ENCODE measurements around the gene SHB. TPM values are rescaled to one million over a fixed set of nuclear protein-coding genes. Genes with fewer than 3 reads are reported as not detected.

The SHB gene
- total RNA-seq, 4 donors from 2014 or later = 17.7 to 31.4 (median 24.2) TPM

DNA sequence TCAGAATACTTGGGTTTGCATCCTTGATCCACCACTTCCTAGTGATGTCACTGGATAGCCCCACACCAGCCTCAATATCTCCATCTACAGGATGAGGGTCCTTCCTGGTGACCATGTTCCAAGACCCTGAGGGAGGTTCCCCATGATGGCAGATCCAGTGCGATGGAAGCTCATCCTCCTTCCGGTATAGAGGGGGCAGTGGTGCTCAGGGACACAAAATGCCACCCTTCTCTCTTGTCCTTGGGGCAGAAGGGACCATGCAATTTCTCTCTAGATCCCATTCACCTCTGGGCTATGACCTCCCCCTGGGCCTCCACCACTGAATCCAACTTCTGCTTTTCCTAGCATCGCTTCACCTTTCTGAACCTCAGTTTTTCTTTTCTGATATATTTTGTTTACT is 159.7 kb downstream of the SHB start:
- Histone ChIP-seq H3K27me3 (no peaks in the 10 kb centered on the region), H3K4me3 (no peak overlapping the region), H3K4me1 (peaks cover 0 to 22% (median 8%) of the 10 kb centered on the region in 3 donors), H3K36me3 (no peaks in the 10 kb centered on the region), H3K27ac (no peak overlapping the region), H3K9me3 (no peaks in the 10 kb centered on the region)
- no peak for DNase-seq
- intact Hi-C loops (cut with DNase I) = loop anchor here (10.0 kb wide), 1 partner anchor 315 kb away; the partner anchor contains the start of gene TOMM5
- 89 to 90% methylated on average over 3 of the region's 3 CpGs for WGBS, 2 donors
- TF ChIP-seq, protein P1, sequence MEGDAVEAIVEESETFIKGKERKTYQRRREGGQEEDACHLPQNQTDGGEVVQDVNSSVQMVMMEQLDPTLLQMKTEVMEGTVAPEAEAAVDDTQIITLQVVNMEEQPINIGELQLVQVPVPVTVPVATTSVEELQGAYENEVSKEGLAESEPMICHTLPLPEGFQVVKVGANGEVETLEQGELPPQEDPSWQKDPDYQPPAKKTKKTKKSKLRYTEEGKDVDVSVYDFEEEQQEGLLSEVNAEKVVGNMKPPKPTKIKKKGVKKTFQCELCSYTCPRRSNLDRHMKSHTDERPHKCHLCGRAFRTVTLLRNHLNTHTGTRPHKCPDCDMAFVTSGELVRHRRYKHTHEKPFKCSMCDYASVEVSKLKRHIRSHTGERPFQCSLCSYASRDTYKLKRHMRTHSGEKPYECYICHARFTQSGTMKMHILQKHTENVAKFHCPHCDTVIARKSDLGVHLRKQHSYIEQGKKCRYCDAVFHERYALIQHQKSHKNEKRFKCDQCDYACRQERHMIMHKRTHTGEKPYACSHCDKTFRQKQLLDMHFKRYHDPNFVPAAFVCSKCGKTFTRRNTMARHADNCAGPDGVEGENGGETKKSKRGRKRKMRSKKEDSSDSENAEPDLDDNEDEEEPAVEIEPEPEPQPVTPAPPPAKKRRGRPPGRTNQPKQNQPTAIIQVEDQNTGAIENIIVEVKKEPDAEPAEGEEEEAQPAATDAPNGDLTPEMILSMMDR (IDR thresholded peaks at IDR 0.05) = no peak
- no peak for TF ChIP-seq POLR2A (IDR thresholded peaks at IDR 0.05)

DNA sequence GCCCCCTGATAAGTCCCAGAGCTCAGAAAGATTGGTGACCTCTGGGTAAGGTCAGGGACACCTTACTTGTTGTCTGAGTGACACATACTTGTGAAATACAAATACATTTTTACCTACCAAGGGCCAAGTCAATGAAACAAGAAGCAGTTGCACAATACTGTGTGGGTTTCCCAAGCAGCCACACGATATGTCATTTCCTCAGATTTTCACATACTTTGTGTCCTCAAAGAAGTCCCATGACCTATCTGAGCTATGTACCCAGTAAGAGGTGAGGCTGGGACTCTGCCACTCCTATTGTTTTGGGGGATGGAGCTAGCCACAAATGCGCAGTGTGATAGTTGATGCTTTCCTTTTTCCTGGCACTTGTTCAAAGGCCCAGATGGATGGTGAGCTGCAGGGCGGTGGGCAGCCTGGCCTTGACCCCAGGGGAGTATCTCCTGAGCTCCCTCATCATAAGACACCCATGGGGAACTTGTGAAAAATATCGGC is 160.3 kb downstream of the SHB start:
- WGBS, 2 donors = 57 to 63% methylated on average over 3 to 4 of the region's 4 CpGs
- Histone ChIP-seq H3K9me3 (no peaks in the 10 kb centered on the region), H3K27ac (no peak overlapping the region), H3K4me3 (no peak overlapping the region), H3K36me3 (no peaks in the 10 kb centered on the region), H3K4me1 (peaks cover 0 to 17% (median 8%) of the 10 kb centered on the region in 3 donors), H3K27me3 (no peaks in the 10 kb centered on the region)
- intact Hi-C loops (cut with DNase I) = loop anchor here (10.0 kb wide), 1 partner anchor 314 kb away; the partner anchor contains the start of gene TOMM5
- TF ChIP-seq, protein P1 (IDR thresholded peaks at IDR 0.05) = no peak
- no peak for TF ChIP-seq POLR2A (IDR thresholded peaks at IDR 0.05)
- no peak for DNase-seq

DNA sequence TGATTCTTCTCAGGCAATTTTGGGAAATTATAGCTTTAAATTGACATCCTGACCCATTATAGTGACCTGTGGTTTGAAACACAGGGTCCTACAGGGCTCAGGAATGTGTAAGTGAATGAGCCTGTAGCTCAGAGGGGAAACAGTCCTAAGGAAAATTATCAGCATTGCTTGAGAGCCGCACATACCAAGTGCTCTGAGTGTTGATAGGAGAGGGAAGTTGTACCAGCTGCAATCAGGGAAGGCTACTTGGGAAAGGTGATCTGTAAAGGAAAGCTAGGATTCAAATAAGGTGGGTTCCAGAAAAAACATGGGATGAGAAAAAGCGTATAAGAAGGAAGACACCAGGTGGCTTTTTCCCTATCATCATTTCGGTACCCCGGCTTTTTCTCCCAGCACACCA is 160.7 kb downstream of the SHB start:
- no peaks in the 10 kb centered on the region for H3K9me3 ChIP-seq
- DNase-seq = no peak
- H3K27me3 ChIP-seq = no peaks in the 10 kb centered on the region
- no peak overlapping the region for H3K4me3 ChIP-seq
- TF ChIP-seq, protein P1 (IDR thresholded peaks at IDR 0.05) = no peak
- TF ChIP-seq POLR2A (IDR thresholded peaks at IDR 0.05) = no peak
- peaks cover under 1 to 15% (median 8%) of the 10 kb centered on the region in 3 donors for H3K4me1 ChIP-seq
- 70 to 93% methylated on average over 4 of the region's 4 CpGs for WGBS, 2 donors
- H3K27ac ChIP-seq = no peak overlapping the region
- H3K36me3 ChIP-seq = no peaks in the 10 kb centered on the region
- intact Hi-C loops (cut with DNase I) = loop anchor here (10.0 kb wide), 1 partner anchor 313 kb away; the partner anchor contains the start of gene TOMM5

DNA sequence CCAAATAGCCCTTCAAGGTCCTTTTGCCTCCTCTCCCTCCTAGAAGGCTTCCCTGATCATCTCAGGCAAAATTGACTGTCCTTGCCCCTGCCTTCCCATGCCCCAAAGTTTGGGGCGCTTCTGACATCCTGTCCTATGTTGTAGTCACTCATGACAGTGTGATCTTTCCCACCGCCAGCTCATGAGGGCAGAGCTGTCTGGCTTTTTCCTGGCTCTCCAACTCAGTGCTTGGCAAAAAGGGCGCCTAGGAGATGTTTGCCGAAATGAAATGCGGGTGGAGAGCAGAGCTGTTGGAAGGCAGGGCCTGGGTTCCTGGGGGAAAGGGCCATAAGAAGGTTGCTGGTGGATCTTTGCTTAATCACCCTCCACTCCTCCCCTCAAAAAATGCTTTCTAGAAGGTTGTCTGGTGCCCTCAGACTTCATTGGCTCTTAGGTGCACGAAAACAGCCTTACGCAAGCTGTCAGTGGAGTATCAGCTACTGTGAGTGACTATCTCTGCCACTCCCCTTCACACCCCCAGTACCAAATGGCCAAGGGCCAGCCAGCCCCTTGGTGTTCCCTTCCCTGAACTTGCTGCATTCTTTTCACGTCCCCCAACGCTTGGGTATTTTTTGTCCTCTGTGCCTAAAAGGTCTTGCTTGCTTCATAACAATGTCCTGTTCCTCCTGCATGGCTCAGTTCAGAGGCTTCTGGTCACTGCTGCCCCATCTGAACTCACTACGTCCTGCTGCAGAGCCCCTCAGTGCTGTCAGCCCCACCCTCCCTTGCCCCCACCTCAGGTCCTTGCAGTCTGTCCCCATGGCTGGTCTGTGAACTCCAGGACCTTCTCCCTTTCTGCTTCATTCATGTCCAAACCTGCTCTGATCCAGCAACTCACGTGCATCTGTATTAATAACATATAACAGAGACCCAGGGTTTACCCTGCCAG is 162.5 kb downstream of the SHB start:
- Histone ChIP-seq H3K36me3 (no peaks in the 10 kb centered on the region), H3K9me3 (no peaks in the 10 kb centered on the region), H3K4me1 (peaks cover 7 to 31% (median 15%) of the 10 kb centered on the region in 3 donors), H3K27me3 (no peaks in the 10 kb centered on the region), H3K4me3 (no peak overlapping the region), H3K27ac (no peak overlapping the region)
- TF ChIP-seq, protein P1 (IDR thresholded peaks at IDR 0.05) = no peak
- no peak for TF ChIP-seq POLR2A (IDR thresholded peaks at IDR 0.05)
- DNase-seq = no peak
- WGBS, 2 donors = 72 to 80% methylated on average over 8 to 11 of the region's 11 CpGs
- intact Hi-C loops (cut with DNase I) = loop anchor here (10.0 kb wide), 1 partner anchor 312 kb away; the partner anchor contains the start of gene TOMM5

DNA sequence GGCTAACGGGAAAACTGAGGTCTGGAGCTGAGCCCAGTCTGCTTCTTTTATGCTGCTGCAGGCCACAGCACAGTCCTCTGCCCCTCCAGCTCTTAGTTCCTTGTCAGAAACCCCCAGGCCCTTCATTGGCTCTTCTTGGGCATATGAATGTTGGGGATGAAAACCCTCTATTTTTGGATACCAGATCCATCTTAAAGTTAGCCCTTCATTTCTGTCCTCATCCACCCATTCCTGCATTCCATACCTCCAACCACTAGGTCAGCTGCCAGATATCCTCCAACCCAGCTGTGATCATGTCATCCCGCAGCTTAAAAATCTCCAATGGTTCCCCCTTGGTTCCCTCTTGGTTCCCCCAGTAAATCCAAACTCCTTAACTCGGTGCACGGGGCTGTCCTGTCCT is 163.3 kb downstream of the SHB start:
- 80 to 84% methylated on average over 4 of the region's 4 CpGs for WGBS, 2 donors
- no peak for DNase-seq

More for the DNA sequence above, 163.3 kb downstream of the SHB start:
- H3K27ac ChIP-seq = no peak overlapping the region
- no peak for TF ChIP-seq POLR2A (IDR thresholded peaks at IDR 0.05)
- TF ChIP-seq, protein P1 (IDR thresholded peaks at IDR 0.05) = no peak
- H3K27me3 ChIP-seq = no peaks in the 10 kb centered on the region
- no peaks in the 10 kb centered on the region for H3K9me3 ChIP-seq
- H3K36me3 ChIP-seq = no peaks in the 10 kb centered on the region
- intact Hi-C loops (cut with DNase I) = loop anchor here (10.0 kb wide), 1 partner anchor 311 kb away; the partner anchor contains the start of gene TOMM5
- H3K4me1 ChIP-seq = peaks cover 7 to 33% (median 15%) of the 10 kb centered on the region in 3 donors
- no peak overlapping the region for H3K4me3 ChIP-seq
